Neural cell (in vitro differentiated cells): ENCODE results near the gene ARHGEF17. TPM values are rescaled to one million over a fixed set of nuclear protein-coding genes. Genes with fewer than 3 reads are reported as not detected.

ENCODE experiments used
- H2AFZ ChIP-seq: fragments of 200-600, 300-800 bp; sonication (generic), shearing (Covaris generic); 2 replicates; pipeline ENCODE4 v1.6.0; 2014; ENCODE audit warnings: low read depth, mild to moderate bottlenecking, antibody characterized with exemption, low read length, moderate library complexity
- H3F3A ChIP-seq: fragments of 200-600 bp; shearing (Covaris generic); 2 replicates; pipeline ENCODE4 v1.6.1; 2016; ENCODE audit warnings: mild to moderate bottlenecking, moderate library complexity, mixed read lengths, antibody characterized with exemption, low read length; ENCODE audit not compliant: insufficient read depth, poor library complexity, severe bottlenecking
- H3K27ac ChIP-seq: fragments of 200-600, 300-800 bp; sonication (generic), shearing (Covaris generic); 2 replicates; pipeline ENCODE4 v1.5.1; 2014; ENCODE audit warnings: mild to moderate bottlenecking, low read length, moderate library complexity
- H3K27me3 ChIP-seq: fragments of 300-800, 200-600 bp; sonication (generic), shearing (Covaris generic); 2 replicates; pipeline ENCODE4 v1.6.0; 2014; ENCODE audit warnings: mild to moderate bottlenecking, low read depth, low read length, moderate library complexity; ENCODE audit not compliant: insufficient read depth
- H3K36me3 ChIP-seq: fragments of 300-800, 200-600 bp; sonication (generic), shearing (Covaris generic); 2 replicates; pipeline ENCODE4 v1.5.1; 2014; ENCODE audit warnings: mild to moderate bottlenecking, antibody characterized with exemption, low read length, moderate library complexity; ENCODE audit not compliant: insufficient read depth
- H3K4me2 ChIP-seq: fragments of 300-800, 200-600 bp; sonication (generic), shearing (Covaris generic); 2 replicates; pipeline ENCODE4 v1.6.0; 2014; ENCODE audit warnings: mild to moderate bottlenecking, low read length
- H3K4me3 ChIP-seq: fragments of 300-800, 200-600 bp; sonication (generic), shearing (Covaris generic); 2 replicates; pipeline ENCODE4 v1.5.1; 2014; ENCODE audit warnings: mild to moderate bottlenecking, low read length, moderate library complexity
- H3K79me2 ChIP-seq: fragments of 200-600 bp; shearing (Covaris generic); replicated peaks from 2 replicates; pipeline ENCODE4 v1.6.0; 2014; ENCODE audit warnings: mild to moderate bottlenecking, low read length, moderate library complexity; ENCODE audit not compliant: insufficient read depth
- H3K9ac ChIP-seq: fragments of 300-800, 200-600 bp; sonication (generic), shearing (Covaris generic); 2 replicates; pipeline ENCODE4 v1.6.1; 2016; ENCODE audit warnings: mild to moderate bottlenecking, low read length, mixed read lengths
- H3K9me2 ChIP-seq: fragments of 200-600 bp; shearing (Covaris generic); 2 replicates; pipeline ENCODE4 v1.6.1; 2016; ENCODE audit warnings: mild to moderate bottlenecking, low read length, mixed read lengths; ENCODE audit not compliant: insufficient read depth
- H3K9me3 ChIP-seq: fragments of 200-600, 300-800 bp; sonication (generic), shearing (Covaris generic); 2 replicates; pipeline ENCODE4 v1.6.1; 2016; ENCODE audit warnings: mild to moderate bottlenecking, mixed run types, low read length, moderate library complexity, mixed read lengths
- H4K20me1 ChIP-seq: fragments of 200-600 bp; shearing (Covaris generic); 2 replicates; pipeline ENCODE4 v1.6.1; 2016; ENCODE audit warnings: mild to moderate bottlenecking, mixed run types; ENCODE audit not compliant: insufficient read depth
- EP300 ChIP-seq: fragments of 450-650 bp; conservative IDR thresholded peaks from 2 replicates; pipeline ENCODE4 v1.6.1; 2014; ENCODE audit warnings: antibody characterized with exemption, mild to moderate bottlenecking, moderate library complexity; ENCODE audit not compliant: poor library complexity, severe bottlenecking
- EZH2 ChIP-seq: fragments of 200-600, 300-800 bp; shearing (Covaris generic), sonication (generic); IDR thresholded peaks from 2 replicates; pipeline ENCODE4 v1.6.1; 2014; ENCODE audit warnings: antibody characterized with exemption, low read length, borderline replicate concordance, mild to moderate bottlenecking; ENCODE audit not compliant: insufficient read depth, poor library complexity, severe bottlenecking
- MXI1 ChIP-seq: fragments of 450-650 bp; conservative IDR thresholded peaks from 2 replicates; pipeline ENCODE4 v1.6.1; 2014; ENCODE audit warnings: antibody characterized with exemption, mild to moderate bottlenecking; ENCODE audit not compliant: poor library complexity, severe bottlenecking
- POLR2AphosphoS5 ChIP-seq: IDR thresholded peaks from 2 replicates; pipeline ENCODE4 v1.6.1; 2012
- RAD21 ChIP-seq: fragments of 450-650 bp; conservative IDR thresholded peaks from 2 replicates; pipeline ENCODE4 v1.6.1; 2014; ENCODE audit warnings: antibody characterized with exemption, mild to moderate bottlenecking, moderate library complexity
- SMC3 ChIP-seq: fragments of 450-650 bp; conservative IDR thresholded peaks from 2 replicates; pipeline ENCODE4 v1.6.1; 2014; ENCODE audit warnings: antibody characterized with exemption, mild to moderate bottlenecking, moderate library complexity; ENCODE audit not compliant: poor library complexity
- TAF1 ChIP-seq: IDR thresholded peaks from 2 replicates; pipeline ENCODE4 v1.6.1; 2012; ENCODE audit warnings: low read depth
- polyA plus RNA-seq: library from polyadenylated mRNA; depleted of rRNA; stranded (reverse); fragments of >200 nt; gene quantifications from 2 replicates; pipeline ENCODE4 v1.2.3, GENCODE V29; 2014
- TF ChIP-seq, protein P1 (sequence below): IDR thresholded peaks from 2 replicates; pipeline ENCODE4 v1.6.1; 2012; ENCODE audit warnings: borderline replicate concordance
- TF ChIP-seq, protein P2 (sequence below): fragments of 450-650 bp; IDR thresholded peaks from 2 replicates; pipeline ENCODE4 v1.5.1; 2014; ENCODE audit warnings: antibody characterized with exemption, mild to moderate bottlenecking, moderate library complexity; ENCODE audit not compliant: poor library complexity, severe bottlenecking

The ARHGEF17 gene
- polyA plus RNA-seq, 1 donor from 2014 or later = 7.9 TPM

DNA sequence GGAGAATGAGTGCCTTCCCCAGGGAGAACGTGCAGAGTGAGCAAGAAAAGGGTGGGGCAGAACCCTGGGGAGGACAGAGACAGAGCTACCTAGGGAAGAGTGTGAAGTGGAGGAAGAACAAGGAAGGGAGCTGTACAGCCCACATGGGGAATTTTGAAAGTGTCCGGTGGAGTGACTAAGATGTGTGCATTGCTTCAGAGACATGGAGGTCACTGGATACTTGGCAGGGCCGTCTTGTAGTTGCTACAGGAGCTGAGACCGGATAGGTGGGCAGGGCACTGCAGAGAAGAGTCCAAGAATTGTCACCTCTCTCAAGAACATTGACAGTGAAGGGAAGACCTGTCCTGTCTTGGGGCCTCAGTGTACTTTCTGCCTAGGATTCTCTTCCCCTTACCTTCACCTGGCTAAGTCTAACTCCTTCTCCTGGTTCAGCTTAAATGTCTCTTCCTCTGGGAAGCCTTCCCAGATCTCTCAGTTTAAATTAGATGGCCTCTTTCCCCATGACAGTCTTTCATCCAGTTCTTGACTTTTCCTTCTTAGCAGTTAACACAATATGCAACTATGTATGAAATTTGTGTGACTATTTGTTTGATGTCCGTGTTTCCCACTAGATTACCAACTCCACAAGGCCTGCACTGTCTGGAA is 45.1 kb upstream of the ARHGEF17 start:
- Histone ChIP-seq H4K20me1 (no peaks in the 10 kb centered on the region), H3K36me3 (no peaks in the 10 kb centered on the region), H3K79me2 (no peaks in the 10 kb centered on the region), H3K9me3 (no peaks in the 10 kb centered on the region), H3K9ac (no peak overlapping the region), H3K27me3 (peaks cover 4% of the 10 kb centered on the region), H3K27ac (no peak overlapping the region), H3K4me3 (no peak overlapping the region), H3K9me2 (no peaks in the 10 kb centered on the region), H3F3A (no peaks in the 10 kb centered on the region), H3K4me2 (no peak overlapping the region), H2AFZ (no peak overlapping the region)
- TF ChIP-seq EP300 (no peak), EZH2 (no peak), SMC3 (no peak), TAF1 (no peak), RAD21 (no peak), MXI1 (no peak), POLR2AphosphoS5 (no peak)
- TF ChIP-seq, protein P1, sequence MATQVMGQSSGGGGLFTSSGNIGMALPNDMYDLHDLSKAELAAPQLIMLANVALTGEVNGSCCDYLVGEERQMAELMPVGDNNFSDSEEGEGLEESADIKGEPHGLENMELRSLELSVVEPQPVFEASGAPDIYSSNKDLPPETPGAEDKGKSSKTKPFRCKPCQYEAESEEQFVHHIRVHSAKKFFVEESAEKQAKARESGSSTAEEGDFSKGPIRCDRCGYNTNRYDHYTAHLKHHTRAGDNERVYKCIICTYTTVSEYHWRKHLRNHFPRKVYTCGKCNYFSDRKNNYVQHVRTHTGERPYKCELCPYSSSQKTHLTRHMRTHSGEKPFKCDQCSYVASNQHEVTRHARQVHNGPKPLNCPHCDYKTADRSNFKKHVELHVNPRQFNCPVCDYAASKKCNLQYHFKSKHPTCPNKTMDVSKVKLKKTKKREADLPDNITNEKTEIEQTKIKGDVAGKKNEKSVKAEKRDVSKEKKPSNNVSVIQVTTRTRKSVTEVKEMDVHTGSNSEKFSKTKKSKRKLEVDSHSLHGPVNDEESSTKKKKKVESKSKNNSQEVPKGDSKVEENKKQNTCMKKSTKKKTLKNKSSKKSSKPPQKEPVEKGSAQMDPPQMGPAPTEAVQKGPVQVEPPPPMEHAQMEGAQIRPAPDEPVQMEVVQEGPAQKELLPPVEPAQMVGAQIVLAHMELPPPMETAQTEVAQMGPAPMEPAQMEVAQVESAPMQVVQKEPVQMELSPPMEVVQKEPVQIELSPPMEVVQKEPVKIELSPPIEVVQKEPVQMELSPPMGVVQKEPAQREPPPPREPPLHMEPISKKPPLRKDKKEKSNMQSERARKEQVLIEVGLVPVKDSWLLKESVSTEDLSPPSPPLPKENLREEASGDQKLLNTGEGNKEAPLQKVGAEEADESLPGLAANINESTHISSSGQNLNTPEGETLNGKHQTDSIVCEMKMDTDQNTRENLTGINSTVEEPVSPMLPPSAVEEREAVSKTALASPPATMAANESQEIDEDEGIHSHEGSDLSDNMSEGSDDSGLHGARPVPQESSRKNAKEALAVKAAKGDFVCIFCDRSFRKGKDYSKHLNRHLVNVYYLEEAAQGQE = no peak
- TF ChIP-seq, protein P2, sequence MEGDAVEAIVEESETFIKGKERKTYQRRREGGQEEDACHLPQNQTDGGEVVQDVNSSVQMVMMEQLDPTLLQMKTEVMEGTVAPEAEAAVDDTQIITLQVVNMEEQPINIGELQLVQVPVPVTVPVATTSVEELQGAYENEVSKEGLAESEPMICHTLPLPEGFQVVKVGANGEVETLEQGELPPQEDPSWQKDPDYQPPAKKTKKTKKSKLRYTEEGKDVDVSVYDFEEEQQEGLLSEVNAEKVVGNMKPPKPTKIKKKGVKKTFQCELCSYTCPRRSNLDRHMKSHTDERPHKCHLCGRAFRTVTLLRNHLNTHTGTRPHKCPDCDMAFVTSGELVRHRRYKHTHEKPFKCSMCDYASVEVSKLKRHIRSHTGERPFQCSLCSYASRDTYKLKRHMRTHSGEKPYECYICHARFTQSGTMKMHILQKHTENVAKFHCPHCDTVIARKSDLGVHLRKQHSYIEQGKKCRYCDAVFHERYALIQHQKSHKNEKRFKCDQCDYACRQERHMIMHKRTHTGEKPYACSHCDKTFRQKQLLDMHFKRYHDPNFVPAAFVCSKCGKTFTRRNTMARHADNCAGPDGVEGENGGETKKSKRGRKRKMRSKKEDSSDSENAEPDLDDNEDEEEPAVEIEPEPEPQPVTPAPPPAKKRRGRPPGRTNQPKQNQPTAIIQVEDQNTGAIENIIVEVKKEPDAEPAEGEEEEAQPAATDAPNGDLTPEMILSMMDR = no peak

DNA sequence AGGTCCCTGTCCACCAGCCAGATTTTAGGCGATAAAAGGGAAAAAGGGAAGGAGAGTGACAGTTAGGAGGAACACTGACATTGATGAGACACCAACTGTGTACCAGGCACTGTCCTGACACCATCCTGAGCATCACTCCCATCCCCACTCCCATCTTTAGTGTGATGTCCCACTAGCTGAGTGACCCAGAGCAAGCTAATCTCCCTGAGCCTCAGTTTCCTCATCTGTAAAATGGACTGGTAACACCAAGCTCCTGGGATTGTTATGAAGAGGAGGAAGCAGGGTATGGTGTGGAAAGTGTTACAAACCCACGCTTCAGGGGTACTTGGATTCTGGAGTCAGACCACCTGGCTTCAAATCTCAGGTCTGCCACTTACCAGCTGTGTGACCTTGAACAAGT is 44.4 kb upstream of the ARHGEF17 start:
- Histone ChIP-seq H3K4me2 (no peak overlapping the region), H2AFZ (no peak overlapping the region), H3K27me3 (peaks cover 4% of the 10 kb centered on the region), H3K36me3 (no peaks in the 10 kb centered on the region), H3K9me3 (no peaks in the 10 kb centered on the region), H3K4me3 (no peak overlapping the region), H4K20me1 (no peaks in the 10 kb centered on the region), H3K9me2 (no peaks in the 10 kb centered on the region), H3K9ac (no peak overlapping the region), H3K79me2 (no peaks in the 10 kb centered on the region), H3F3A (no peaks in the 10 kb centered on the region), H3K27ac (no peak overlapping the region)
- TF ChIP-seq SMC3 = no peak
- TF ChIP-seq POLR2AphosphoS5 = no peak
- no peak for TF ChIP-seq EP300
- no peak for TF ChIP-seq EZH2
- no peak for TF ChIP-seq RAD21
- no peak for TF ChIP-seq MXI1
- TF ChIP-seq TAF1 = no peak
- TF ChIP-seq, protein P1 = no peak
- TF ChIP-seq, protein P2 = no peak
